SK-N-SH (cell line): ENCODE data around the gene CCDC60. TPM values are rescaled to one million over a fixed set of nuclear protein-coding genes. Genes with fewer than 3 reads are reported as not detected.

Experiments used
- CTCF ChIA-PET: fragments of 300-600, 350-600 bp; formaldehyde crosslinking; extraction: SDS; loops from one replicate; lab custom pipeline; 2021; lab: Yijun Ruan, JAX
- POLR2A ChIA-PET: fragments of 350-600 bp; sonication (Branson Sonifier 250); formaldehyde crosslinking; extraction: SDS; loops from one replicate; lab custom pipeline; 2020; ENCODE audit warnings: antibody characterized with exemption, inconsistent platforms; lab: Yijun Ruan, JAX
- DNase-seq: peaks from one replicate; pipeline ENCODE4 v3.0.0; 2012
- H2AFZ ChIP-seq: fragments of 200-600 bp; sonication (generic); 2 replicates; pipeline ENCODE4 v1.8.1; 2016; ENCODE audit warnings: antibody characterized with exemption, mild to moderate bottlenecking, low read depth
- H3F3A ChIP-seq: fragments of 200-600 bp; sonication (generic); replicated peaks from 2 replicates; pipeline ENCODE3; 2016; ENCODE audit warnings: antibody characterized with exemption, mild to moderate bottlenecking; ENCODE audit not compliant: insufficient read depth
- H3K27ac ChIP-seq, 2 experiments: fragments of 200-500 bp in 1 of 2; fragments of 200-600 bp in 1 of 2; sonication (Bioruptor generic) in 1 of 2; sonication (generic), shearing (Covaris generic) in 1 of 2; 2 replicates each; pipeline versions ENCODE4 v1.5.1 to v1.6.1; 2014 to 2016; ENCODE audit warnings: low read depth in 2 of 2, inconsistent platforms in 1 of 2, low read length in 1 of 2, mild to moderate bottlenecking in 1 of 2, mixed read lengths in 1 of 2
- H3K27me3 ChIP-seq: fragments of 200-600 bp; sonication (generic), shearing (Covaris generic); 2 replicates; pipeline ENCODE4 v1.6.1; 2016; ENCODE audit warnings: mixed run types; ENCODE audit not compliant: insufficient read depth
- H3K36me3 ChIP-seq, 2 experiments: fragments of 200-500 bp in 1 of 2; fragments of 200-600 bp in 1 of 2; sonication (Bioruptor generic) in 1 of 2; sonication (generic) in 1 of 2; replicated peaks in 1 of 2; 2 replicates each; pipeline versions ENCODE3 to v1.5.1; 2014 to 2016; ENCODE audit warnings: low read length in 1 of 2, mild to moderate bottlenecking in 1 of 2; ENCODE audit not compliant: insufficient read depth in 2 of 2, control insufficient read depth in 1 of 2
- H3K4me1 ChIP-seq, 2 experiments: fragments of 200-500 bp in 1 of 2; fragments of 200-600 bp in 1 of 2; sonication (Bioruptor generic) in 1 of 2; sonication (generic), shearing (Covaris generic) in 1 of 2; 2 replicates each; pipeline versions ENCODE4 v1.5.1 to v1.6.1; 2014 to 2016; ENCODE audit warnings: low read depth in 1 of 2, low read length in 1 of 2, mixed run types in 1 of 2; ENCODE audit not compliant: insufficient read depth in 2 of 2, control insufficient read depth in 1 of 2
- H3K4me2 ChIP-seq: fragments of 200-600 bp; sonication (generic), shearing (Covaris generic); 2 replicates; pipeline ENCODE4 v1.6.1; 2017; ENCODE audit warnings: mixed run types
- H3K4me3 ChIP-seq, 2 experiments: fragments of 200-500 bp in 1 of 2; fragments of 200-600 bp in 1 of 2; sonication (Bioruptor generic) in 1 of 2; sonication (generic), shearing (Covaris generic) in 1 of 2; 2 replicates each; pipeline versions ENCODE4 v1.5.1 to v1.8.1; 2014 to 2016; ENCODE audit warnings: low read depth in 2 of 2, inconsistent platforms in 1 of 2, low read length in 1 of 2, mild to moderate bottlenecking in 1 of 2, mixed read lengths in 1 of 2, moderate library complexity in 1 of 2
- H3K79me2 ChIP-seq: fragments of 200-600 bp; sonication (generic); 2 replicates; pipeline ENCODE4 v1.8.1; 2017; ENCODE audit warnings: mild to moderate bottlenecking; ENCODE audit not compliant: insufficient read depth
- H3K9ac ChIP-seq: fragments of 200-600 bp; sonication (generic); 2 replicates; pipeline ENCODE4 v1.6.1; 2017; ENCODE audit warnings: mixed run types
- H3K9me2 ChIP-seq: fragments of 200-600 bp; sonication (generic); 2 replicates; pipeline ENCODE4 v1.6.1; 2017; ENCODE audit warnings: mixed run types
- H3K9me3 ChIP-seq: fragments of 200-600 bp; sonication (generic); 2 replicates; pipeline ENCODE4 v1.6.1; 2017; ENCODE audit warnings: mixed run types, mild to moderate bottlenecking, moderate library complexity
- H4K20me1 ChIP-seq: fragments of 200-600 bp; sonication (generic); 2 replicates; pipeline ENCODE4 v1.6.1; 2017; ENCODE audit warnings: mild to moderate bottlenecking, mixed run types; ENCODE audit not compliant: insufficient read depth
- CHD2 ChIP-seq: fragments of 150-350 bp; IDR thresholded peaks from 2 replicates; pipeline ENCODE4 v1.6.1; 2018; ENCODE audit warnings: low read length; ENCODE audit not compliant: partially characterized antibody
- FOSL2 ChIP-seq: IDR thresholded peaks from 2 replicates; pipeline ENCODE4 v1.4.0; 2012; ENCODE audit warnings: low read depth, mild to moderate bottlenecking, moderate library complexity, borderline replicate concordance
- FOXJ3 ChIP-seq: sonication (generic); formaldehyde crosslinking; IDR thresholded peaks from 2 replicates; pipeline ENCODE4 v1.5.1; 2020; ENCODE audit warnings: mild to moderate bottlenecking, missing genetic modification reagents
- FOXM1 ChIP-seq: IDR thresholded peaks from 2 replicates; pipeline ENCODE4 v1.4.0; 2012; ENCODE audit warnings: low read depth, mild to moderate bottlenecking
- GATA2 ChIP-seq: sonication (generic); formaldehyde crosslinking; IDR thresholded peaks from 2 replicates; pipeline ENCODE4 v1.5.0; 2020; ENCODE audit warnings: mild to moderate bottlenecking, missing genetic modification reagents
- JUND ChIP-seq: IDR thresholded peaks from 2 replicates; pipeline ENCODE4 v1.4.0; 2012
- MAX ChIP-seq: IDR thresholded peaks from 2 replicates; pipeline ENCODE4 v1.4.0; 2012; ENCODE audit warnings: low read depth
- MXI1 ChIP-seq: IDR thresholded peaks from 2 replicates; pipeline ENCODE4 v1.6.1; 2012; ENCODE audit warnings: mild to moderate bottlenecking, low read depth, low read length, improper control_type of control experiment
- PBX3 ChIP-seq: IDR thresholded peaks from 2 replicates; pipeline ENCODE4; 2012
- REST ChIP-seq: IDR thresholded peaks from 2 replicates; pipeline ENCODE4 v1.6.1; 2012; ENCODE audit warnings: mild to moderate bottlenecking, low read depth, low read length, moderate library complexity
- RFX5 ChIP-seq: IDR thresholded peaks from 2 replicates; pipeline ENCODE4 v1.6.1; 2012; ENCODE audit warnings: mild to moderate bottlenecking, improper control_type of control experiment, low read length
- RXRA ChIP-seq: IDR thresholded peaks from 2 replicates; pipeline ENCODE4 v1.4.0; 2012; ENCODE audit warnings: low read depth, mild to moderate bottlenecking, borderline replicate concordance
- TCF12 ChIP-seq: IDR thresholded peaks from 2 replicates; pipeline ENCODE4 v1.4.0; 2012
- TEAD4 ChIP-seq: IDR thresholded peaks from 2 replicates; pipeline ENCODE4 v1.4.0; 2012; ENCODE audit warnings: mild to moderate bottlenecking, borderline replicate concordance; ENCODE audit not compliant: insufficient read depth
- USF2 ChIP-seq: fragments of 150-350 bp; IDR thresholded peaks from 2 replicates; pipeline ENCODE4 v1.6.1; 2017; ENCODE audit warnings: antibody characterized with exemption, low read length, low read depth, borderline replicate concordance
- ZBTB33 ChIP-seq: IDR thresholded peaks from 2 replicates; pipeline ENCODE4 v1.4.0; 2012; ENCODE audit warnings: low read depth, borderline replicate concordance
- WGBS: methylation state at CpG from one replicate; pipeline ENCODE4 v1.1.6; 2017; ENCODE audit warnings: low lambda C conversion rate; 5-methylcytosine and 5-hydroxymethylcytosine counted together
- polyA plus RNA-seq, 3 experiments: library from polyadenylated mRNA; depleted of rRNA; stranded (reverse); fragments of >200 nt; gene quantifications; 2 replicates each; pipeline ENCODE4 v1.2.3, GENCODE V29; 2012

CCDC60 gene
- polyA plus RNA-seq, 1 of the 3 experiments (the other 2 are of a cell fraction) = not detected

GRCh38 chr12:119409043-119409442 is 74.5 kb downstream of the CCDC60 start:
- H3K27me3 ChIP-seq = no peaks in the 10 kb centered on the region
- H3K9ac ChIP-seq = no peak overlapping the region
- H3K4me2 ChIP-seq = no peak overlapping the region
- ChIA-PET CTCF (no interaction called here), POLR2A (no interaction called here)
- no peaks in the 10 kb centered on the region for H3K9me2 ChIP-seq
- no peaks in the 10 kb centered on the region for H3K9me3 ChIP-seq
- no peak overlapping the region for H2AFZ ChIP-seq
- H3K4me3 ChIP-seq = no peak overlapping the region
- H3K27ac ChIP-seq = no peak overlapping the region
- no peaks in the 10 kb centered on the region for H3F3A ChIP-seq
- WGBS = 36% methylated on average over 4 of the region's 4 CpGs
- DNase-seq = no peak
- no peak for TF ChIP-seq ZBTB33
- TF ChIP-seq MAX = no peak
- TF ChIP-seq JUND = no peak
- TF ChIP-seq MXI1 = no peak
- TF ChIP-seq RFX5 = no peak
- no peak for TF ChIP-seq TCF12
- no peak for TF ChIP-seq USF2
- TF ChIP-seq REST = no peak
- no peak for TF ChIP-seq RXRA
- TF ChIP-seq FOXM1 = no peak
- TF ChIP-seq FOXJ3 (CRISPR knock-in tag) = no peak
- TF ChIP-seq TEAD4 = no peak
- no peak for TF ChIP-seq FOSL2
- no peak for TF ChIP-seq GATA2 (CRISPR knock-in tag)
- TF ChIP-seq PBX3 = no peak
- no peak for TF ChIP-seq CHD2
- peaks cover 0 to 3% of the 10 kb centered on the region in 2 experiments; a peak in 1 of 4 replicates for H3K4me1 ChIP-seq
- H4K20me1 ChIP-seq = no peaks in the 10 kb centered on the region
- no peaks in the 10 kb centered on the region for H3K79me2 ChIP-seq
- no peaks in the 10 kb centered on the region for H3K36me3 ChIP-seq
